LNCaP clone FGC (cell line): ENCODE results near the gene VSX2.
"Not testable (repeated sequence)": the region's sequence is repeated elsewhere in the genome, so short reads cannot be mapped to it uniquely, and the experiment has no call there.

ENCODE experiments used
- DNase-seq: peaks from one replicate; pipeline ENCODE4 v3.0.0-alpha.2; 2011; ENCODE audit warnings: low read depth
- H3K4me3 ChIP-seq: 2 replicates; pipeline ENCODE4 v1.5.1; 2011; ENCODE audit warnings: mild to moderate bottlenecking, low read depth, low read length, control low read depth
- CTCF ChIP-seq: IDR thresholded peaks from 2 replicates; pipeline ENCODE4 v1.5.1; 2012; ENCODE audit warnings: mild to moderate bottlenecking; ENCODE audit not compliant: control insufficient read depth, insufficient read depth; ENCODE audit errors: extremely low read depth

The VSX2 gene

GRCh38 chr14:74263181-74263580 lies 23.9 kb downstream of the VSX2 start:
- no peak for TF ChIP-seq CTCF
- H3K4me3 ChIP-seq, result no peak overlapping the region
- no peak for DNase-seq

DNA sequence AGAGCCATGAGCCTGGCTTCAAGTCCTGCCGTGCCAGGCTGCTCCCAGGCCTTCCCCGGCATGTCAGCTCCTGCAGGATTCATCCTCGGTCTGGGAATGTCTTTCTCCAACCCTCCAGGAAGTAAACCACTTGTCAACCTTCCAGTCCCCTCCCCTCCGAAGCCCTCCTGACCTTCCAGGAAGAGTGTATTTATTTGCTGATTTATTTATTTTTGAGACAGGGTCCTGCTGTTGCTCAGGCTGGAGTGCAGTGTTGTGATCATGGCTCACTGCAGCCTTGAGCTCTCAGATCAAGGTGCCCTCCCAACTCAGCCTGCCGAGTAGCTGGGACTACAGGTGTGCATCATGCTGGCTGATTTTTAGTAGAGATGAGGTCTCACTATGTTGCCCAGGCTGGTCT lies 24.7 kb downstream of the VSX2 start:
- no peak for TF ChIP-seq CTCF
- DNase-seq, result no peak
- no peak overlapping the region for H3K4me3 ChIP-seq

- TF ChIP-seq CTCF, result no peak
- no peak overlapping the region for H3K4me3 ChIP-seq
- DNase-seq, result no peak
Observed at GRCh38 chr14:74265301-74265965, 26.2 kb downstream of the VSX2 start.

DNA sequence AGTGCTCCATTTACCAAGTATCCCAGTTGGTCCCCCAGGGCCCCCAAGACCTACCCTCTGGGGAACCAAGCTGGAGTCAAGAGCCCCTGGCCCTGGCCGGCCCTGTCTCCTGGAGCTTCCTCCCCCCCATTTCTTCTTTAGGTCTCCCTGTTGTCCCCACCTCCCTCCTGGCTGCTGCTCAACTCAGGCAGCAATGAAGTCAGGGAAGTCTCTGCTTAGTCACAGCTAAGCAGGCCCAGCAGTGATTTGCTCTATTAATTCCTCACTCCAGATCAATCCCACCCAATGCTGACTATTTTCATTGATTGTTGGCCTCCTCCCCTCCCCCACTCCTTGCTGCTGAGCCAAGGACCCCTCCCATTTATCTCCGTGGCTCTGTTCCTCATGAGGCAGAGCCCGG lies 28.3 kb downstream of the VSX2 start:
- no peak for TF ChIP-seq CTCF
- no peak for DNase-seq
- no peak overlapping the region for H3K4me3 ChIP-seq

DNA sequence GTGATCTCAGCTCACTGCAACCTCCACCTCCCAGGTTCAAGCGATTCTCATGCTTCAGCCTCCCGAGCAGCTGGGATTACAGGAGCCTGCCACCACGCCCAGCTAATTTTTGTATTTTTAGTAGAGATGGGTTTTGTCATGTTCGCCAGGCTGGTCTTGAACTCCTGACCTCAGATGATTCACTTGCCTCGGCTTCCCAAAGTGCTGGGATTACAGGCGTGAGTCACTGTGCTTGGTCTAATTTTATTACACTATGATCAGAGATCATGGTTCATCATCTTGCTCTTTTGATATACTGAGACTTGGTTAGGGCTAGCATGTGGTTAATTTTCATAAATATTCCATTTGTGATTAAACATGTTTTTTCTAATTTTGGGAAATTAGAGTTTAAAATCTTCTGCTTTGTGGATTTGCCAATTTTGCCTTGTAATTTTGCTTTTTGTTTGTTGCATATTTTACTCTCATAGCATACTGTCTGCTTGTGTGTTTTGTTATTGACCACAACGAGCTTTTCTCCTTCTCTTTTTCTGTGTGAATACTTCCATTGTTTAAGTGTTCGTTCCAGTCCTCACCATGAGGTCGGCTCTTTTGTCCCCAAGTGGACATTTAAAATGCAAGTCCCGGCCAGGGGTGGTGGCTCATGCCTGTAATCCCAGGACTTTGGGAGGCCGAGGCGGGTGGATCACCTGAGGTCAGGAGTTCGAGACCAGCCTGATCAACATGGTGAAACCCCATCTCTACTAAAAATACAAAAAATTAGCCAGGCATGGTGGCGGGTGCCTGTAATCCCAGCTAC lies 31.3 kb downstream of the VSX2 start:
- not testable (repeated sequence) for DNase-seq, H3K4me3 ChIP-seq

GRCh38 chr14:74271365-74271764 lies 32.1 kb downstream of the VSX2 start:
- H3K4me3 ChIP-seq, result no peak overlapping the region
- TF ChIP-seq CTCF, result no peak
- DNase-seq, result no peak

GRCh38 chr14:74275241-74275841 lies 36.1 kb downstream of the VSX2 start:
- DNase-seq, result no peak
- no peak for TF ChIP-seq CTCF
- no peak overlapping the region for H3K4me3 ChIP-seq
